Activated T-cell treated with anti-CD3 and anti-CD28 coated beads for 48 hours (primary cell): ENCODE data around the gene RTN4R.
"Not testable (repeated sequence)": the region's sequence is repeated elsewhere in the genome, so short reads cannot be mapped to it uniquely, and the experiment has no call there.

Experiments
- DNase-seq: peaks from one replicate; pipeline ENCODE4 v3.0.0-alpha.2; 2020; ENCODE audit warnings: low read depth

RTN4R gene

GRCh38 chr22:20305894-20306645 is 38.0 kb upstream of the RTN4R start:
- DNase-seq: no peak

DNA sequence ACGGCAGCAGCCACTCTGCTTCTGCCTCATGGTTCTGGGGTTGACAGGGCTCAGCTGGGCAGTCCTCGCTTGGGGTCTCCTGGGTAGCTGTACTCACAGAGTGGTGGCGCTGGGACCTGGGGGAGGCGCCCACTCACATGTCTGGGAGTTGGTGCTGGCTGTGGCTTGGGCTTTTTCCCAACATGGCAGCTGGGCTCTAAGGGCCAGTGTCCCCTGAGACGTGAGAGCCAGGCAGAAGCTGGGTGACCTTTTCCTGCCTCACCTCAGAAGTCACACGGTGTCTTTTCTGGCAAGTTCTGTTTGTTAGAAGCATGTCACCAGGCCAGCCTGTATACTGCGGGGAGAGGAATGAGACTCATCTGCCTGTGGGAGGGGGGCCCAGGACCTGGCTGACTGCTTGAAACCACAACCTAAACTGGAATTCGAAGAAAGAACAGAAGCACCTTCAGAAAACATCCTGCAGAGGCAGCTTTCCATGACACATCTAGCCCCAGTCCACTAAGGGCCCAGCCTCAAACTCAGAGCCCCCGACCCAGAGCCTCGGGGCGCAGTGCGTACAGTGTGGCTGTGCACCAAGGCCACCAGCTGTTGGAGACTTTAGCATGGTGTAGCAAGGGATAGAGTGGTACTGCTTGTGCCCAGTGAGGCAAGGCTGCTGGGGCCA is 37.2 kb upstream of the RTN4R start:
- not testable (repeated sequence) for DNase-seq

GRCh38 chr22:20304646-20305045 is 36.5 kb upstream of the RTN4R start:
- no peak for DNase-seq

DNA sequence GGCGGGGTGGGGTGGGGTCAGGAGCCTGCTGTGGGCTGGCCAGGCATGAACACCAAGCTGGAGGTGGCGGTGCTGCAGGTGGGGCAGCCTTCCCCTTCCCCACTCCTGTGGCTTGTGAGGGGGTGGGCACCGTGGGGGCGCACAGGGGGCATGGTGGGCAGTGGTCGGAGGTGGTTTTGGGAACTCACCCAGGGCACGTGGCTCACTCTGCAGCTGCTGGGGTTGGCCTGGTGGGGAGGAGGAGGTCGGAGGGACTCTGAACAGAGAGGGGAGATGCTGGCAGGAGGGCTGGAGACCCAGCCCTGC is 35.1 kb upstream of the RTN4R start:
- DNase-seq: not testable (repeated sequence)

DNA sequence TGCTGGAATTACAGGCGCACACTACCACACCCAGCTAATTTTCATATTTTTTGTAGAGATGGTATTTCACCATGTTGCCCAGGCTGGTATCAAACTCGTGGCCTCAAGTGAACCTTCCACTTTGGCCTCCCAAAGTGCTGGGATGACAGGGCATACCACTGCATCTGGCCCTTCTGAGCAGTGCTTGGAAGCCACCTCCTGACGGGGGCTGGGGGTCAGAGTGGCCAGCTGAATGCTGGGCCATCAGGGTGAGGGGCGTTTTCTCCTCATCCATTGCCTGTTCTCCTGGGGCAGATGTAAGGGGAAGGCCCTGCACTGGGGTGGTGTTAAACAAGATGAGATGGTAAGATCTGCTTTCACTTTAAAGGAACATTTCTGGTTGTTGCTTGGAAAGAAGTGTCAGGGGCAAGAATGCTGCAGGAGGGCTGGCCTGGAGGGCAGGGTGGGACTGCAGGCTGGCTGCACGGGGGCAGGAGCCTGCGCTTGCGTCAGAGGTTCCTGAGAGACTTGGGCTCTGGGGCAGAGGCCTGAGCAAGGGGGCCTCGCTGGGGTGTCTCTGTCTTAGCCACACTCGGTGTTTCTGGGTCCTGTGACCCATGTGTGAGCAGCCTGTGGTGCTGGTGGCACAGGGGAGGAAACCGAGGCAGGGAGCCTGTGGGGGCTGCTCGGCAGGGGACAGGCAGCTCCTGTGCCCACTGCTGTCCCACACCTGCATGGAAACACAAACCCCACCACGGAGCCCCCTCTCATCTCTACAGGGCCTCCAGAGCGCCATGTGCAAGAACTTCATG is 34.5 kb upstream of the RTN4R start:
- DNase-seq: no peak

- no peak for DNase-seq
Observed at GRCh38 chr22:20299746-20300136, 31.6 kb upstream of the RTN4R start.

- peak; percentile 87 for DNase-seq
Observed at GRCh38 chr22:20298803-20299745, 31.0 kb upstream of the RTN4R start.

GRCh38 chr22:20298110-20298802 is 30.1 kb upstream of the RTN4R start:
- DNase-seq: no peak

DNA sequence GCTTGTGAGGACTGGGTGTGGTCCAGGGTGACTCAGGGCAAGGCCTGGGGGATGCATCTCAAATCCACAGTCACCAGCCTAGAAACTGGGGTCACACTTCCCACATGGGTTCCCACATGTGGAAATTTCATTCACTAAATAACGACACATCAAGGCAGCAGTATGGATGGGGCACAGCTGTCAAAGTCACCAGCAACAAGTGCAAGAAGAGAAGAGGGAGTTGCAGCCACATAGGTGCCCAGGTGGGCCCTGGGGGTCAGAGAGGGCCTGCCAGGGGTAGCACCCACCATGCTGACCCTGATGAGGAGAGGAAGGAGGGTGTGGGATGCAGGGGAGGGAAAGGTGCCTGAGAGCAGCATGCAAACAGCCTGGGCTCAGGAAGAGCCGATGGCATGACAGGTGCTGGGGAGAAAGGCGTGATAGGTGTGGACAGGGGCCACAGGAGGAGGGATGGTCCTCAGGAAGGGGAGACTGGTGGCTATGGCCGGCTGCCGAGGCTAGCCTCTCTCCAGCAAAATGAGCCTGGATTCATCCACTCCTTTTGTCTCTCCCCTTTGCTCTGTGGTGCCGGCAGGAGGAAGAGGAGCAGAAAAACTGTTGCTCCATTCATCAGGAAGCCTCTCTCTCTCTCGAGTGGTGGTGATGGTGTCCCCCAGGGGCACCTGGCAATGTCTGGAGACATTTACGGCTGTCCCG is 29.4 kb upstream of the RTN4R start:
- DNase-seq: no peak

- no peak for DNase-seq
Observed at GRCh38 chr22:20296598-20296997, 28.5 kb upstream of the RTN4R start.

- DNase-seq: no peak
Observed at GRCh38 chr22:20295262-20296064, 27.3 kb upstream of the RTN4R start.

DNA sequence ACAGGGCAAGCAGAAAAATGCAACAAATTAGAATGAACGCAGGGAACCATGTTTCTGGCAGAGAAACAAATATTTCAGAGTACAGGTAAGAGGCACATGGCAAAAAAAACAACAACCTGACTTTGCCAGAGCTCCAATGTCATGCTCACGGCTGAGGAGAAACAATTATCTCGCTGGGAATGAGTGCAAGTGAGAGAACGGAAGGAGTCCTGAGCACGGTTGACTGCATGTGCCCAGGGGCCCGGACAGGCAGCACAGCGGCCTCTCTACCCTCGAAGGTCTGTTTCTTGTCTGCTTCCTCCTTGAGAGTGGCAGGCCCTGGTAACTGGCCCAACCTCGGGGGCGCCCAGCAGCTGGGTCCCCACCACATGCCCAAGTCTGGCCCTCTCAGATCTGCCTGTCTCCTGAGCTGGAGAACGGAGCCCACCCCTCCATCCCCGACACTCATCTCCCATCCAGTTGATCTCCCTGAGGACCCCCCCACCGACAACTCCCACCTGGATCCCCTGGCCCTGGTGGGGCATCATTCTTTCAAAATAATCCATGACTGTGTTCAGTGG is 24.6 kb upstream of the RTN4R start:
- DNase-seq: no peak

- DNase-seq: no peak
Observed at GRCh38 chr22:20292108-20292507, 24.0 kb upstream of the RTN4R start.

- no peak for DNase-seq
Observed at GRCh38 chr22:20291604-20292063, 23.5 kb upstream of the RTN4R start.

- no peak for DNase-seq
Observed at GRCh38 chr22:20291249-20291586, 23.1 kb upstream of the RTN4R start.

GRCh38 chr22:20290578-20291248 is 22.6 kb upstream of the RTN4R start:
- no peak for DNase-seq

DNA sequence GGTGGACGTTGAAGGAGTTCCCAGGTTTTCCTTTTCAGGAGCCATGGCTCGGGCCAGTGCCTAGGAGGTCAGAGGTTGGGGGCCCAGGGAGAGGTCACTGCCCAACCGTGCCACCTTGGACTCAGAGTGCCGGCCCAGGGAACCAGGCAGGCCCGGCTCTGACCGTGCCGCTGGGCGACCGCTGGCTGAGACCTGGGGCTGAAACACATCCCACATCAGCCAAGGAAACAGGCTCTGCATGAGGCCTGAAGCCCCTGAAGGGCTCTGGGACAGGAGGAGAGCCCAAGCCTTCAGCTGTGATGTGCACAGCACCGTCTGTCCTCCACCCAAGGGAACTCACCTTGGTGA is 21.9 kb upstream of the RTN4R start:
- no peak for DNase-seq

DNA sequence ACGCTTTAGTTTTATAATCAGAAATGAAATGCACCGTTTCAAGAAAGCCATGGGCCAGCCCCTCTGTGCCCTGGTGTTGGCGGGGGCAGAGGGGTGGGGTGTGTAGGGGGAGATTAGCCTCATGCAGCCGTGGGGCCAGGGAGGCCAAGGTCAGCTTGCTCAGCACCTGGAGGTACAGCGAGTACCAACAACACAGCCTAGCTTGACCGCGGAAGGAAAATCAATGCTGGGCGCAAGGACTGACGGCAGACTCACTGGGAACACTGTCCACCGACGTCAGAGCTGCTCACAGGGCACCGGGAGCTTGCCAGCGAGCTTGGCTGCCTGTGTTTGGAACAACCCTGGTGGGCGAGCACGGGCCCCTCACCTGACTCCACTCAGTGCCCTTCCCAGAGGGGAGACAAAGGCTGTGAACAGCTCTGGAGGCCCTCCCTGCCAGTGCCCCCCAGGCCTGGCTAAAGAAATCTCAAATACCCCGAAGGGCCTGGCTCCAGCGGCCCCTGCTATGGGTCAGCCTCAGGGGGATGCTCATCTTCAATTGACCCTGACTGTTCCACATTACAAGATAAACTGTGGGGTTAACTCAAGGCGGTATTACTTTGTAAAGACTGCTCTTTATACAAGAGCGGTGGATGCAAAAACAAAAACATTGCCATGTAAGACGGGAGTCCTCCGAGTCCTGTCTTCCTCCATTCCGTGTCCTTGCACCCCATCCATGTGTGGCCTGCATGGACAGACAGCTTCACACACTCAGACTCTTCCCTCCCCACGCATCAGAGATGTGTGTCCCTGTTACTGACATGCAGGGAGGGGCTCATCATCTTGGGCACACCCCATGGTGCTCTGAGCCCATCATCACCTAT is 21.3 kb upstream of the RTN4R start:
- not testable (repeated sequence) for DNase-seq
